GM23338 (cell line): ENCODE results near the gene RIN3.

Experiments used
- CREB1 ChIP-seq: fragments of 250-450 bp; sonication (Bioruptor Pico); IDR thresholded peaks from 2 replicates; pipeline ENCODE4 v1.5.0; 2020; ENCODE audit warnings: low read depth, mild to moderate bottlenecking, moderate library complexity
- EZH2 ChIP-seq: fragments of 200-600 bp; sonication (generic); IDR thresholded peaks from one replicate; pipeline ENCODE4 v1.8.0; 2017; ENCODE audit warnings: antibody characterized with exemption, mild to moderate bottlenecking, low read depth; ENCODE audit not compliant: unreplicated experiment
- EZH2phosphoT487 ChIP-seq: fragments of 200-600 bp; sonication (generic); IDR thresholded peaks from one replicate; pipeline ENCODE4 v1.8.1; 2018; ENCODE audit warnings: antibody characterized with exemption; ENCODE audit not compliant: unreplicated experiment
- JUNB ChIP-seq: IDR thresholded peaks from one replicate; pipeline ENCODE4 v1.6.1; 2016; ENCODE audit warnings: antibody characterized with exemption; ENCODE audit not compliant: unreplicated experiment
- NANOG ChIP-seq: IDR thresholded peaks from 2 replicates; pipeline ENCODE4 v1.6.1; 2016; ENCODE audit warnings: antibody characterized with exemption, borderline replicate concordance
- POLR2AphosphoS5 ChIP-seq: IDR thresholded peaks from 2 replicates; pipeline ENCODE4 v1.6.1; 2016; ENCODE audit warnings: antibody characterized with exemption, low read depth
- REST ChIP-seq: IDR thresholded peaks from one replicate; pipeline ENCODE4 v1.6.1; 2018; ENCODE audit warnings: antibody characterized with exemption; ENCODE audit not compliant: unreplicated experiment
- STAT1 ChIP-seq: IDR thresholded peaks from one replicate; pipeline ENCODE4 v1.6.1; 2016; ENCODE audit warnings: antibody characterized with exemption; ENCODE audit not compliant: unreplicated experiment
- ZNF114 ChIP-seq: fragments of 250-450 bp; sonication (Bioruptor Pico); IDR thresholded peaks from 2 replicates; pipeline ENCODE4 v1.5.0; 2020; ENCODE audit warnings: mild to moderate bottlenecking, moderate library complexity
- ZNF331 ChIP-seq: fragments of 250-450 bp; sonication (Bioruptor Pico); IDR thresholded peaks from 2 replicates; pipeline ENCODE4 v1.5.0; 2020; ENCODE audit warnings: low read depth, mild to moderate bottlenecking, moderate library complexity
- TF ChIP-seq, protein P1 (sequence below), 2 experiments: fragments of 200-600 bp in 1 of 2; sonication (generic) in 1 of 2; conservative IDR thresholded peaks; 2 replicates each; pipeline versions ENCODE4 v1.5.1 to v1.6.1; 2016 to 2017; ENCODE audit warnings: antibody characterized with exemption in 2 of 2, low read depth in 2 of 2, mild to moderate bottlenecking in 2 of 2, moderate library complexity in 1 of 2
- TF ChIP-seq, protein P2 (sequence below): IDR thresholded peaks from 2 replicates; pipeline ENCODE4 v1.6.1; 2016; ENCODE audit warnings: antibody characterized with exemption
- TF ChIP-seq, protein P3 (sequence below): fragments of 250-450 bp; sonication (Bioruptor Pico); IDR thresholded peaks from 2 replicates; pipeline ENCODE4 v1.5.0; 2020; ENCODE audit warnings: mild to moderate bottlenecking, moderate library complexity

- TF ChIP-seq REST (no peak), EZH2 (no peak), EZH2phosphoT487 (no peak), POLR2AphosphoS5 (no peak), NANOG (no peak), ZNF114 (CRISPR knock-in tag) (no peak), JUNB (no peak), CREB1 (CRISPR knock-in tag) (no peak), ZNF331 (CRISPR knock-in tag) (no peak), STAT1 (no peak)
- TF ChIP-seq, protein P1, sequence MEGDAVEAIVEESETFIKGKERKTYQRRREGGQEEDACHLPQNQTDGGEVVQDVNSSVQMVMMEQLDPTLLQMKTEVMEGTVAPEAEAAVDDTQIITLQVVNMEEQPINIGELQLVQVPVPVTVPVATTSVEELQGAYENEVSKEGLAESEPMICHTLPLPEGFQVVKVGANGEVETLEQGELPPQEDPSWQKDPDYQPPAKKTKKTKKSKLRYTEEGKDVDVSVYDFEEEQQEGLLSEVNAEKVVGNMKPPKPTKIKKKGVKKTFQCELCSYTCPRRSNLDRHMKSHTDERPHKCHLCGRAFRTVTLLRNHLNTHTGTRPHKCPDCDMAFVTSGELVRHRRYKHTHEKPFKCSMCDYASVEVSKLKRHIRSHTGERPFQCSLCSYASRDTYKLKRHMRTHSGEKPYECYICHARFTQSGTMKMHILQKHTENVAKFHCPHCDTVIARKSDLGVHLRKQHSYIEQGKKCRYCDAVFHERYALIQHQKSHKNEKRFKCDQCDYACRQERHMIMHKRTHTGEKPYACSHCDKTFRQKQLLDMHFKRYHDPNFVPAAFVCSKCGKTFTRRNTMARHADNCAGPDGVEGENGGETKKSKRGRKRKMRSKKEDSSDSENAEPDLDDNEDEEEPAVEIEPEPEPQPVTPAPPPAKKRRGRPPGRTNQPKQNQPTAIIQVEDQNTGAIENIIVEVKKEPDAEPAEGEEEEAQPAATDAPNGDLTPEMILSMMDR (conservative IDR thresholded peaks at IDR 0.05; ENCODE audit: low read depth in 2 of 2), result no peak
- TF ChIP-seq, protein P2, sequence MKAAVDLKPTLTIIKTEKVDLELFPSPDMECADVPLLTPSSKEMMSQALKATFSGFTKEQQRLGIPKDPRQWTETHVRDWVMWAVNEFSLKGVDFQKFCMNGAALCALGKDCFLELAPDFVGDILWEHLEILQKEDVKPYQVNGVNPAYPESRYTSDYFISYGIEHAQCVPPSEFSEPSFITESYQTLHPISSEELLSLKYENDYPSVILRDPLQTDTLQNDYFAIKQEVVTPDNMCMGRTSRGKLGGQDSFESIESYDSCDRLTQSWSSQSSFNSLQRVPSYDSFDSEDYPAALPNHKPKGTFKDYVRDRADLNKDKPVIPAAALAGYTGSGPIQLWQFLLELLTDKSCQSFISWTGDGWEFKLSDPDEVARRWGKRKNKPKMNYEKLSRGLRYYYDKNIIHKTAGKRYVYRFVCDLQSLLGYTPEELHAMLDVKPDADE, result no peak
- TF ChIP-seq, protein P3, sequence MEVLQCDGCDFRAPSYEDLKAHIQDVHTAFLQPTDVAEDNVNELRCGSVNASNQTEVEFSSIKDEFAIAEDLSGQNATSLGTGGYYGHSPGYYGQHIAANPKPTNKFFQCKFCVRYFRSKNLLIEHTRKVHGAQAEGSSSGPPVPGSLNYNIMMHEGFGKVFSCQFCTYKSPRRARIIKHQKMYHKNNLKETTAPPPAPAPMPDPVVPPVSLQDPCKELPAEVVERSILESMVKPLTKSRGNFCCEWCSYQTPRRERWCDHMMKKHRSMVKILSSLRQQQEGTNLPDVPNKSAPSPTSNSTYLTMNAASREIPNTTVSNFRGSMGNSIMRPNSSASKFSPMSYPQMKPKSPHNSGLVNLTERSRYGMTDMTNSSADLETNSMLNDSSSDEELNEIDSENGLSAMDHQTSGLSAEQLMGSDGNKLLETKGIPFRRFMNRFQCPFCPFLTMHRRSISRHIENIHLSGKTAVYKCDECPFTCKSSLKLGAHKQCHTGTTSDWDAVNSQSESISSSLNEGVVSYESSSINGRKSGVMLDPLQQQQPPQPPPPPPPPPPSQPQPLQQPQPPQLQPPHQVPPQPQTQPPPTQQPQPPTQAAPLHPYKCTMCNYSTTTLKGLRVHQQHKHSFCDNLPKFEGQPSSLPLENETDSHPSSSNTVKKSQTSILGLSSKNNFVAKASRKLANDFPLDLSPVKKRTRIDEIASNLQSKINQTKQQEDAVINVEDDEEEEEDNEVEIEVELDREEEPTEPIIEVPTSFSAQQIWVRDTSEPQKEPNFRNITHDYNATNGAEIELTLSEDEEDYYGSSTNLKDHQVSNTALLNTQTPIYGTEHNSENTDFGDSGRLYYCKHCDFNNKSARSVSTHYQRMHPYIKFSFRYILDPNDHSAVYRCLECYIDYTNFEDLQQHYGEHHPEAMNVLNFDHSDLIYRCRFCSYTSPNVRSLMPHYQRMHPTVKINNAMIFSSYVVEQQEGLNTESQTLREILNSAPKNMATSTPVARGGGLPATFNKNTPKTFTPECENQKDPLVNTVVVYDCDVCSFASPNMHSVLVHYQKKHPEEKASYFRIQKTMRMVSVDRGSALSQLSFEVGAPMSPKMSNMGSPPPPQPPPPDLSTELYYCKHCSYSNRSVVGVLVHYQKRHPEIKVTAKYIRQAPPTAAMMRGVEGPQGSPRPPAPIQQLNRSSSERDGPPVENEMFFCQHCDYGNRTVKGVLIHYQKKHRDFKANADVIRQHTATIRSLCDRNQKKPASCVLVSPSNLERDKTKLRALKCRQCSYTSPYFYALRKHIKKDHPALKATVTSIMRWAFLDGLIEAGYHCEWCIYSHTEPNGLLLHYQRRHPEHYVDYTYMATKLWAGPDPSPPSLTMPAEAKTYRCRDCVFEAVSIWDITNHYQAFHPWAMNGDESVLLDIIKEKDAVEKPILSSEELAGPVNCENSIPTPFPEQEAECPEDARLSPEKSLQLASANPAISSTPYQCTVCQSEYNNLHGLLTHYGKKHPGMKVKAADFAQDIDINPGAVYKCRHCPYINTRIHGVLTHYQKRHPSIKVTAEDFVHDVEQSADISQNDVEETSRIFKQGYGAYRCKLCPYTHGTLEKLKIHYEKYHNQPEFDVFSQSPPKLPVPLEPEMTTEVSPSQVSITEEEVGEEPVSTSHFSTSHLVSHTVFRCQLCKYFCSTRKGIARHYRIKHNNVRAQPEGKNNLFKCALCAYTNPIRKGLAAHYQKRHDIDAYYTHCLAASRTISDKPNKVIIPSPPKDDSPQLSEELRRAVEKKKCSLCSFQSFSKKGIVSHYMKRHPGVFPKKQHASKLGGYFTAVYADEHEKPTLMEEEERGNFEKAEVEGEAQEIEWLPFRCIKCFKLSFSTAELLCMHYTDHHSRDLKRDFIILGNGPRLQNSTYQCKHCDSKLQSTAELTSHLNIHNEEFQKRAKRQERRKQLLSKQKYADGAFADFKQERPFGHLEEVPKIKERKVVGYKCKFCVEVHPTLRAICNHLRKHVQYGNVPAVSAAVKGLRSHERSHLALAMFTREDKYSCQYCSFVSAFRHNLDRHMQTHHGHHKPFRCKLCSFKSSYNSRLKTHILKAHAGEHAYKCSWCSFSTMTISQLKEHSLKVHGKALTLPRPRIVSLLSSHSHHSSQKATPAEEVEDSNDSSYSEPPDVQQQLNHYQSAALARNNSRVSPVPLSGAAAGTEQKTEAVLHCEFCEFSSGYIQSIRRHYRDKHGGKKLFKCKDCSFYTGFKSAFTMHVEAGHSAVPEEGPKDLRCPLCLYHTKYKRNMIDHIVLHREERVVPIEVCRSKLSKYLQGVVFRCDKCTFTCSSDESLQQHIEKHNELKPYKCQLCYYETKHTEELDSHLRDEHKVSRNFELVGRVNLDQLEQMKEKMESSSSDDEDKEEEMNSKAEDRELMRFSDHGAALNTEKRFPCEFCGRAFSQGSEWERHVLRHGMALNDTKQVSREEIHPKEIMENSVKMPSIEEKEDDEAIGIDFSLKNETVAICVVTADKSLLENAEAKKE (CRISPR knock-in tag), result no peak
These were observed 119.7 kb downstream of the RIN3 start for GRCh38 chr14:92633274-92633616.
